CD4-positive, alpha-beta T cell treated with Interleukin-15 for 1 hour (primary cell): ENCODE data around the gene SRGAP2B.
"Not testable (repeated sequence)": the region's sequence is repeated elsewhere in the genome, so short reads cannot be mapped to it uniquely, and the experiment has no call there.

ENCODE experiments used
- DNase-seq: peaks from one replicate; pipeline ENCODE4 v3.0.0-alpha.2; 2020

Gene SRGAP2B

DNA sequence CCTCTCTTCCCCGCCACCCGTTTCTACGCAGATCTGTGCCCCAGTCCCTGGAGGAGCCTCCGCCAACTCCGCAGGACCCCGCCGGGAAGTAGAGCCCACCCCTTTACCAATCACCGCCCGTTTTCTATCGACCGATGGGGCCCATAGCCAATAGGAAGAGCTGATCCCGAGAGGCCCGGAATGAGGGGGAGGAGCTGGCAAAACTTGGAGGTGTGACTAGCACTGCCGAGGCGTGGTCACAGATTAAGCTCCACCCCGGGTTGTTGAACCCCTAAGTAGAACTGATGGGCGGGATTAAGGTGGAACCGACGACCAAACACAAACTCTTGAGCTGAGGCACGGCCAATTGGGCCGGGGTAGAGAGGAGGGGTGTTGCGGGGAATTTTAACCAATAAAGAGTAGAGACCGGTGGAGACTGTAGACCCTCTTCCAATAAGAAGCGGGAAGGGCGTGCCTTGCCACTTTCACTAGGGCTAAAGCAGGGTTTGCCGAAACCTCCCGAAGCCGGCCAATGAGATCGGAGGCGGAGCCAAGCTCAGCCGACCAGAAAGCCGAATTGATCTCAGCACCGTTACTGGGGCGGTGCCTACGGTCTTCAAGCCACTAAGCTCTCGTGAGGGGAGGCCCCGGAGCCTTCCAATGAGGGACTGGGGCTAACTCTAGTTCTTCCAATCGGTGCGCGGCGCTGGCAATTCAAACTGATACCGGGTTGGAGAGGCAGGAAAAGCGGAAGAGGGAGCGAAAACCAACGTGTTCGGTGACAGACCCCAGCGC lies at the start of gene SRGAP2B, which contains the start of gene FAM72D:
SRGAP2B (minus strand) TSS at position 45 of the 774 bp plus-strand sequence. CDS start 2,427 bp downstream, outside the sequence.
FAM72D (plus strand) TSS at position 691 of the 774 bp plus-strand sequence. CDS start 874 bp downstream, outside the sequence.
- not testable (repeated sequence) for DNase-seq

DNA sequence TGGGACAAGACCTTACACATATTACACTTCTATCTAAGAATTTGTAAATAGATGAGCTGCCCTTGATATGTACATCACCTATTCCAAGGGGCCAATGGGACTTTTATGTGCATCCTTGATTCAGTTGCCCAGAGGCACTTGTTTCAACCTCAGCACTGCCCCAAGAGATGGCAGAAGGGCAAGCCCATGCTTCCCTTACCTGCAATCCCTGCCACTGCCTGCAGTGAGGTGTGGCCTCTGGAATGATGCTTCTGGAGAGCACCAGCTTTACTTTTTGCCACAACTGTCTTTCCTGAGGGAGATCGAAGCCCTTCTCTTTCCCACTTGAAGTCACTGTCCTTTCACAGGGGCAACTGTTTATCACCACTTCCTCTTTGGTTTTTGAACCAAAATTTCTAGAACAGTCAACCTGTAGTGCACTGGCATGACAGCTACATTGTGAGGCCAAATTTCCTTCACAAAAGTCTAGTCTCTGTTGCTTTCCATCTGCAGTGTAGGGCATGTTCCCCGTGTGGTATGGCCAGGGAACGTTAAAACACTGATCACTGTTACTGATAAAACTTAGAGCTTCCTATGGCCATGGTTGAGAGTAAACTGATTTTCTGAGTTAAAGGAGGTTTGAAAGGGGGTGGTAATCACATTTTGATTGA lies 49.3 kb upstream of the SRGAP2B start:
- DNase-seq: not testable (repeated sequence)

DNA sequence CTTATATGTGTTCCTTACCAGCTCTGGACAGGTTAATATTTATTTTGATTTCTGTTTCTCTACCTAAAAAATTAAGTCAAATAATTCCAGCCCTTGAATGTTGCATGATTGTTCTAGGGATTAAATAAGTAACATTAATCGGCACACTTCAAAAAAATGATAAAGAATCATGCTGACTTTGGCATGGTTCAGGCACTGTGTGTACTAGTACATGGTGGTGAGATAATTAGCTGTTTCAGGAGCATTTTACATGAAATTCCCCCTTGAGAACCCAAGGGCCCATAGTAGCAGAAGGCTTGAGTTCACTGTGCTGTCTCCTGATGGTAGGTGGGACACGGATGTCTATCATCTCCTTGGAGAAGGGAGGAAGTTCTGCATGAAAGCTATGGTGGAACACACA lies 45.4 kb upstream of the SRGAP2B start:
- DNase-seq: not testable (repeated sequence)

DNA sequence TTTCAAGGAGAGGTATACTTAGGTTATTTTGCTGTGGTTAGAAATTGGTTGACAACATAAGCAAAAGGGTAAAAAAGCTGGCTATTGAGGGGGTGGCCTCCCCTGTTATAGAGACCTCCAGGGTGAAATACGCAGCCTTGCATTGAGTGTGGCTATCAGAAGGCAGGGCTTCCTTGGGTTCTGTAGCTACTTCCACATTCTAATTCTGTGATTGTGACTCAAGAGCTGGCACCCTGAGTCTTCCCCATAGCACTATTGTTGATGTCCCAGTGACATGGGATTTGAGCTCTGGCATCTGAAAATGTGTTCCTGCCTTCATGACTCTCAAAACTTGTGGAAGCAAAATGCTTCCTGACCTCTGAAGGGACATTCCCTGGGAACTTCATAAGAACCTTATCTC lies 39.3 kb upstream of the SRGAP2B start:
- not testable (repeated sequence) for DNase-seq

DNA sequence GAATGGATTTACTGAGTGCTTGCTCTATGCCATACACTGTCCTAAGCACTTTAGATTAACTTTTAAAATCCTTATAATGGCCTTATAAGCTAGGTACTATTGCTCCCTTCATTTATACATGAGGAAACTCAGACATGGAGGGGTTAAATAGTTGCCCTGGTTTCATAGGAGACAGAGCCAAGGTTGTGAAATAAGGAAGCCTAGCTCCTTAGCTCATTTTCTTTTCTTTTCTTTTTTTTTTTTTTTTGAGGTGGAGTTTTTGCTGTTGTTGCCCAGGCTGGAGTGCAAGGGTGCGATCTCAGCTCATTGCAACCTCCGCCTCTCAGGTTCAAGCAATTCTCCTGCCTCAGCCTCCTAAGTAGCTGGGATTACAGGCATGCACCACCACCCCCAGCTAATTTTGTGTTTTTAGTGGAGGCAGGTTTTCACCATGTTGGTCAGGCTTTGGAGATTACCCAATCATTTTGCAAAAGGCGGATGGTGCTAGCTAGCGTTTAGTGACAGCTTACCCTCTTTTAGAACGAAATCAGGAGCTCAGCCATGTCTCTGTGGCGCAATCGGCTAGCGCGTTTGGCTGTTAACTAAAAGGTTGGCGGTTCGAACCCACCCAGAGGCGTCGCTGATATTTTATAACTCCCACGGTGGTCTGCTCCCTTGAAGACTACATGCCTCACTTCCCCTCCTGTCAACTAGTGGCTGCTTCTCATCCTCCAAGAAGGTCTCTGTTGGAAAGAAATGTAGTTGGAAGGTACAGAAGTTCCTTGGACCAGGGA lies 33.8 kb upstream of the SRGAP2B start:
- peak; percentile 16 for DNase-seq

DNA sequence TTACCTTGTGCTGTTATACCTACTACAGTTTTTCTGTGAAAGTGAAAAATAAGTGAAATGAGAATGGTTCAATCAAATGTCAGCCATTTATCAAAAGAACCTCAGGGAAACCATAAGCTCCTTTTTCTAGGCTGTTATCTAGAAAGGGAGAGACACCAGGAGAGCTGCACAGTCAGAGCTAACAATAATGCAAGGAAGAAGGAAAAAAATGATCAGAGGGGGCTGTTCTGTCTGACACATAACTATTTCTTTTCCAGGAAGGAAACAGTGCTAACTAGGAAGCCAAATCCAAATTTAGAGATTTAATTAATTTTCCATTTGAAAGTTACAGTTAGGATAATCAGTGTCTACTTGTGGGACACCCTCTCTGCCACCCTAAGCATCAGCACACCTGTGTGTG lies 32.0 kb upstream of the SRGAP2B start:
- not testable (repeated sequence) for DNase-seq

DNA sequence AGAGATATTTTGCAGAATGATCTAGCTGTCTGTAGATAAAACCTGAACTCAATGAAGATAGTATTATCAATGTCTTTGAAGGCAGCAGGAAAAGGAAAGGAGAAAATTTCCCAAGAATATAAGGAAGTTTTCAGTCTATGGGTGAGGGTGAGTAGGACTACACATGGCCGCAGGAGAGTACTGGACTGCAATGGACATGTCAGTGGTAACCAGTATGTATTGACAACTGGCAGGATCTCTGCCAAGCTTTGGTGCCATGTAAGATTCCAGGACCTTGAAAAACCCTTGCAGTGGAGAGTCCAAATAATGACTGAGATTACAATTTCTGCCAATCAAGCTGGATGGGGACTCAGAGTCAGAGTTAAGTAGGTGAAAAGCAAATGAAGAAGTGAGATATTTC lies 30.0 kb upstream of the SRGAP2B start:
- DNase-seq: not testable (repeated sequence)

GRCh38 chr1:145123992-145124641 lies 29.0 kb upstream of the SRGAP2B start:
- DNase-seq: not testable (repeated sequence)

GRCh38 chr1:145123062-145123395 lies 27.9 kb upstream of the SRGAP2B start:
- DNase-seq: not testable (repeated sequence)

DNA sequence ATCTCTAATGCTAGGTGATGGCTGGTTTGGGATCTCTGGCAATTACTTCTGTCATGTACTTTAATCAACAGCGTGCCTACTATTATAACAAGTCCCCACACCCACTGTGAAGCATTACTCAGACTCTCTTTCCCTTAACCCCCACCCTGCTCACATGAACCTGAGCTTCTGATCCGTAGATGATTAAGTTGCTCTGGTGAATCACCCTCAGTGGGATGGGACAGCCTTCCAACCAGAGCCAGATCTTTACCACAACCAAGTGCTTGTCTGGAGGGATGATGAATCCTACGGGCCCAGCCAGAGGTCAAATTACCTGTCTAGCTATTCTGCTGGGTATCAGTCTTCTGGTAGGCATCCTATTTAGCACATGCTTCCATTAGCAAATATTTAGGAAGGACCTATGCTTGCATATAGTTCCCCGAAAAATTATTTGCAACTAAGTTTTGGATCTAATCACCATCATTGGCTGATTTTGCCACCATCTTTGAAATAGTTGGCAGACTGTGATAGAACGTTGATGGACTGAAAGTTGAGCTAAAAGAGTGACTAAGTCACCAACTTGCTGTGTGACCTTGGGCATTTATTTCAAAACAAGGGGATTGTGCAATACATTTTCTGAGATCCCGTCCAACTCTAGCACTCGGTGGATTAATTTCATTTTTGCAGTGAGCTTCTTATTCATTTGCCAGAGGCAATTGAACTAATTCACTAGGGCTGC lies 27.4 kb upstream of the SRGAP2B start:
- DNase-seq: not testable (repeated sequence)

DNA sequence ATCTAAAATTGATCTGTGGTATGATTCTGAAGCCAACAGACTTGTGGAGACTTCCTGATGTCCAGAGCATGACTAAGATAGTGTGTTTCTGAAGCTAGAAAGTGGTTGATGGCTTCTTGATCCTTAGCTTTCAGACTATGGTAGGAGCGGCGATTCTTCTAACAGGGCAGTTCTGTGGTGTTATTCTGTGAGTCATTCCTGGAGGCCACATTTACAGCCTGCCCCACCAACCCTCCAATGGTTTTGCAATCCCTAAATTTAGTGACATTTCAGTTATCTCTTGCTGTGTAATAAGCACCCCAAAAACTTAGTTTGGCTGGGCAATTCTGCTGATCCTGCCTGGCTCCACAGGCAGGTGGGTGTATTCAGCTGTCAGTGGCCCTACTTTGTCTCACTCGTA lies 24.7 kb upstream of the SRGAP2B start:
- not testable (repeated sequence) for DNase-seq

GRCh38 chr1:145115587-145116493 lies 20.7 kb upstream of the SRGAP2B start:
- not testable (repeated sequence) for DNase-seq

DNA sequence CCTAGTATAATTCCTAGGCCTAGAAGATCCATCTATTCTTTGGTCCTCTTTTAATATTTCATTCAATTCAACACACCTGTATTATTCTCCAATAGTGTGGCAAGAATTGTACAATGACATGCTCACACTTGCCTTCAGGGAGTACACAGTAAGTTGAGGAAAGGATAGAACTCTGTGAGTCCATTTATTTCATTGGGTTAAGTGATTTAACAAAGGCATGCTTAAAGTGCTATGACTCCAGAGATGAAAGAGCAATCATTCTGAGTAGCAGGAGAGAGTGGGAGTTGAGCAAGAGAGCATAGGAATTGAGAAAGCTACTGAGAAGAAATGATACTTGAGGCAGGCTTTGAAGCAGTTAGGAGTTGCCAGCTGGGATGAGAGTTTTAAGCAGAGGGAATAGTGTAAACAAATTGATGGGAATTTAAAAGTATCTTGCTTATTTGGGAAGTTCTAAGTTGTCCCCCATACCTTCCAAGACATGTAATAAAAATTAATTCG lies 19.5 kb upstream of the SRGAP2B start:
- not testable (repeated sequence) for DNase-seq

DNA sequence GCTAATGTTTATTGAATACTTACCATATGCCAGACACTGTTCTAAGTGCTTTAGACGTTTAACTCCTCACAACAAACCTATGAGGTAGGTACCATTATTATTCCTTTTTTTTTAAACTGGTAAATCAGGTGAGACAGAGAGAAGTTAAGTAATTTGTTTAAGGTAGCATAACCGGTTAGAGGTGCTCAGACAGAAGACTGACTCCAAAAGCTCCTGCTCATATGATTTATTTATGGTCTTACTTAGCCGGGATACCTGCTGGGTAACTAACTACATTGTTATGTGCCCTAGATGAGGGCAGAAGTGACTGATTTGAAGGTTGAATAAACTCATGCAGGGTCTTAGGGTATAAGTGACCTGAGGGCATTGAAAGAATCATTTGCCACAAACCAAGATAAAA lies 17.6 kb upstream of the SRGAP2B start:
- not testable (repeated sequence) for DNase-seq

GRCh38 chr1:145111674-145112073 lies 16.5 kb upstream of the SRGAP2B start:
- not testable (repeated sequence) for DNase-seq

DNA sequence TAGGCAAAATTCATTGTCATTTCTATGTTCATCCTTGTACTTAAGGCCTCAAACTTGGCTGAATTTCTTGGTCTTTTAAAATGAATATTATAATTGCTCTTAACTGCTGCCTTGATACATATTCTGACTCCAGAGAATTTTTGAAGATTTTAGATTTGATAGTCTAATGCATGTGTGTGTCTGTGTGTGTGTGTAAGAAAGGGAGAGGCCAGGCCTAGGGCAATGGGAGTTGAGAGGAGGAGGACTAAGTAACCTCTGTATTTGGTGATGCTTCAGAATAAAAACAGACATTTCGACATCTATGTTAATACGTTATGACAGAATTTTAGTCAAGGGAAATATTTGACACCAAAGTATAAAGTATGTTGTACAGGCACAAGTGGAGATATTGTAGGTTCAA lies 8.2 kb upstream of the SRGAP2B start:
- not testable (repeated sequence) for DNase-seq

DNA sequence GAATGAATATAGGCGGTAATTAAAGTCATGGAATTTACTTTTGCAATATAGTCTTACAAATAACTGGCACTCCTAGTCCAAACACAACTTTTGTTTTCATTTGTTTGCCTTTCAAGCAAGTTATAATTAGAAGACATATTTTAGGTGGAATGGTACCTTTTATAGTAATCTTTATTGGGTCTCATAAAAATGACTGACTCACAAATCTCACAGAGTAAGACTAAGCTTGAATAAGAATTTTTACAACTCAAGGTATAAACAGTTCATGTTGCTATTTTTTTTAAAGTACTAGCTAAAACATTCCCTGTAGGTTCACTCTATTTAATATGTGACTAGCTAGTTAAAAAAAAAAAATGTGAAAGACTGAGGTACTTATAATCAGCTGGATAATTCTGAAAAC lies 6.6 kb upstream of the SRGAP2B start:
- not testable (repeated sequence) for DNase-seq

DNA sequence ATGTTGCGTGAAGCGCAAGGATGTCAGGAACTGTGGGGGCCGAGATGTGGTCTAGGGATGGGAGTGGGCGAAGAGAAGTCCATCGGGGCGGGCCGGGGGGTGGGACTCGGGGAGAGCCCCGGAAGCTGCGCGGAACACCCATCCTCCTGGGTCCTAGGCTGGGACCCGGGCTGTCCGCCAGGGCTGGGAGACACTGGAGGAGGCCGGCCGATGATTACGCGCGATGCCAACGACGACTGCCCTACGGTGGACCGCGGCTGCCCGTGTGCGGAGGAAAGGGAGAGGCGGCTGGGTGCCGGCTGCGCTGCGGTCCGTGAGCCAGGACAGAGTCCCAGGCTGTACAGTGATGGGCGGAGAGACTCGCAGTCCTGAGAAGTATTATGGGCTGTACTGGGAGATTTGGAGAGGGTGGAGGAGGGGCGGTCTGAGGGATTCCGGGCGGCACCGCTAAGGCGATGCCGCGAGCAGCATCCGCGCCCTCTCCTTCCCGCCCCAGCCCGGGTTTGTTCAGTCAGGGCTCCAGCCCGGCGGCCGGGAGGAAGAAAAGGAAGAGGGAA lies 395 bp downstream of the SRGAP2B start:
- DNase-seq: not testable (repeated sequence)

- peak; percentile 18 for DNase-seq
These were observed 1.5 kb downstream of the SRGAP2B start for GRCh38 chr1:145093517-145094149.
